ENCODE measurements around the gene HIPK1. TPM values are rescaled to one million over a fixed set of nuclear protein-coding genes. Genes with fewer than 3 reads are reported as not detected.
A peak's percentile ranks its signal among the peaks of the same experiment; 100 is the strongest.

The HIPK1 gene
- total and polyA plus RNA-seq, 2 of the 13 experiments (the other 11 are each of a cell fraction or from before 2014, with no cell fraction given), result 20.8 to 33.4 TPM

DNA sequence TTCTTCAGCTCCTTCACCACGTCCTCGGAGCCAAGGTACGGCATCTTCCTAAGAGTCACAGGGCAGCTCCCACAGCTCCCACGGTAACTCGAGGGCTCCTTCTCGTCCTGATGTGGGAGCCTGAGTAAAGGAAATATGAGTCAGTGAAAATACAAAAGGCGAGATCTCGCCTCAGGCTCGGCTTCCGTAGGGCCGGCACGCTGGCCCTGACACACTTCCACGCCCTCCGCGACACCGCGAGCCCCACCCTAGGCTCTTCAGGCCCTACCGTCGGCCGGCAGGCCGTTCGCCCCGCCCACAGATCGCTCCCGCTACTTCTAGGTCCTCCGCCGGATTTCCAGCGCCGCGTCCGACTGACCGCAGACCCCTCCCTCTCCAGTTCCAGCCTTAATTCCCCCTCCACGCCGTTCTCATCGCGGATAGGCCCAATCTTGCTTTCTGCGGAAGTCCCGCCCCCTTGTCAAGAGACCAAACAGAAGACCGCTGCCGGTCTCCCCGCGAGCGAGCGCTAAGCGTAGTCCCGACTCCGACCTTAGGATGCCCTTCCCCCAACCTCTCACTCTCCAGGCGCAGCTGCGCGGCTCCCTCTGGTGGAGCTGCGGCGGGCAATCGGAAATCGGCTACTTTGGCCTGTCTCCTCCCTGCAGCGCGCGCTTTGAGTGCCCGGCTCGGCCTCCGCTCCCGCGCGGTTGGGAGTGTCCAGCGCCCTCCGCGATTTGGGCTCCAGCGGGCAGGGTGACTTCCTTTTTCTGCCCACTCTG is 24.3 kb upstream of the HIPK1 start, which contains the start of the genes AP4B1 and DCLRE1B (continued):
- TF ChIP-seq PHF5A (CRISPR knock-in tag; IDR thresholded peaks at IDR 0.05; ENCODE audit: low read depth, unreplicated experiment) (peak; percentile 84), ZFP82 (CRISPR knock-in tag; IDR thresholded peaks at IDR 0.05; ENCODE audit: borderline replicate concordance) (no peak), GATAD1 (CRISPR knock-in tag; IDR thresholded peaks at IDR 0.05) (peak; percentile 88), MAFK (conservative IDR thresholded peaks at IDR 0.05 in 1 of 2, IDR thresholded peaks at IDR 0.05 in 1 of 2; ENCODE audit: low read length in 2 of 2) (no peak; a peak in 1 of 4 replicates), ZNF235 (CRISPR knock-in tag; IDR thresholded peaks at IDR 0.05; ENCODE audit: borderline replicate concordance) (0 out of 2 replicates have a peak, but pooled peaks have one; percentile 23), HNF4A (CRISPR knock-in tag; IDR thresholded peaks at IDR 0.05) (no peak; the same call in 1 of the 2 replicates), ZNF317 (CRISPR knock-in tag; IDR thresholded peaks at IDR 0.05) (peak; percentile 75; the same call in 1 of the 2 replicates), KLF15 (CRISPR knock-in tag; IDR thresholded peaks at IDR 0.05; ENCODE audit: borderline replicate concordance) (no peak; the same call in 1 of the 2 replicates), ZFP1 (CRISPR knock-in tag; IDR thresholded peaks at IDR 0.05) (no peak; the same call in 1 of the 2 replicates), HOXA7 (CRISPR knock-in tag; IDR thresholded peaks at IDR 0.05) (no peak), RBAK (CRISPR knock-in tag; IDR thresholded peaks at IDR 0.05) (no peak), BCL3 (CRISPR knock-in tag; IDR thresholded peaks at IDR 0.05) (peak; percentile 71; the same call in 1 of the 2 replicates), DR1 (CRISPR knock-in tag; IDR thresholded peaks at IDR 0.05) (peak; percentile 76; the same call in 1 of the 2 replicates), ISX (CRISPR knock-in tag; conservative IDR thresholded peaks at IDR 0.05) (0 out of 2 replicates have a peak, but pooled peaks have one; percentile 73), IRF2 (CRISPR knock-in tag; IDR thresholded peaks at IDR 0.05) (peak; percentile 96), XBP1 (CRISPR knock-in tag; IDR thresholded peaks at IDR 0.05) (no peak), SOX6 (IDR thresholded peaks at IDR 0.05) (no peak), SOX6 (CRISPR knock-in tag; IDR thresholded peaks at IDR 0.05) (peak; percentile 79), FOXM1 (CRISPR knock-in tag; IDR thresholded peaks at IDR 0.05) (no peak), MBD4 (IDR thresholded peaks at IDR 0.05; ENCODE audit: borderline replicate concordance, low read length) (no peak), ZNF260 (CRISPR knock-in tag; IDR thresholded peaks at IDR 0.05; ENCODE audit: borderline replicate concordance, low read depth) (no peak)
- TF ChIP-seq, protein P1, sequence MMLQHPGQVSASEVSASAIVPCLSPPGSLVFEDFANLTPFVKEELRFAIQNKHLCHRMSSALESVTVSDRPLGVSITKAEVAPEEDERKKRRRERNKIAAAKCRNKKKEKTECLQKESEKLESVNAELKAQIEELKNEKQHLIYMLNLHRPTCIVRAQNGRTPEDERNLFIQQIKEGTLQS (CRISPR knock-in tag; IDR thresholded peaks at IDR 0.05), result peak; percentile 54
- TF ChIP-seq, protein P2, sequence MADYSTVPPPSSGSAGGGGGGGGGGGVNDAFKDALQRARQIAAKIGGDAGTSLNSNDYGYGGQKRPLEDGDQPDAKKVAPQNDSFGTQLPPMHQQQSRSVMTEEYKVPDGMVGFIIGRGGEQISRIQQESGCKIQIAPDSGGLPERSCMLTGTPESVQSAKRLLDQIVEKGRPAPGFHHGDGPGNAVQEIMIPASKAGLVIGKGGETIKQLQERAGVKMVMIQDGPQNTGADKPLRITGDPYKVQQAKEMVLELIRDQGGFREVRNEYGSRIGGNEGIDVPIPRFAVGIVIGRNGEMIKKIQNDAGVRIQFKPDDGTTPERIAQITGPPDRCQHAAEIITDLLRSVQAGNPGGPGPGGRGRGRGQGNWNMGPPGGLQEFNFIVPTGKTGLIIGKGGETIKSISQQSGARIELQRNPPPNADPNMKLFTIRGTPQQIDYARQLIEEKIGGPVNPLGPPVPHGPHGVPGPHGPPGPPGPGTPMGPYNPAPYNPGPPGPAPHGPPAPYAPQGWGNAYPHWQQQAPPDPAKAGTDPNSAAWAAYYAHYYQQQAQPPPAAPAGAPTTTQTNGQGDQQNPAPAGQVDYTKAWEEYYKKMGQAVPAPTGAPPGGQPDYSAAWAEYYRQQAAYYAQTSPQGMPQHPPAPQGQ (CRISPR knock-in tag; IDR thresholded peaks at IDR 0.05; ENCODE audit: borderline replicate concordance), result no peak
- TF ChIP-seq, protein P3, sequence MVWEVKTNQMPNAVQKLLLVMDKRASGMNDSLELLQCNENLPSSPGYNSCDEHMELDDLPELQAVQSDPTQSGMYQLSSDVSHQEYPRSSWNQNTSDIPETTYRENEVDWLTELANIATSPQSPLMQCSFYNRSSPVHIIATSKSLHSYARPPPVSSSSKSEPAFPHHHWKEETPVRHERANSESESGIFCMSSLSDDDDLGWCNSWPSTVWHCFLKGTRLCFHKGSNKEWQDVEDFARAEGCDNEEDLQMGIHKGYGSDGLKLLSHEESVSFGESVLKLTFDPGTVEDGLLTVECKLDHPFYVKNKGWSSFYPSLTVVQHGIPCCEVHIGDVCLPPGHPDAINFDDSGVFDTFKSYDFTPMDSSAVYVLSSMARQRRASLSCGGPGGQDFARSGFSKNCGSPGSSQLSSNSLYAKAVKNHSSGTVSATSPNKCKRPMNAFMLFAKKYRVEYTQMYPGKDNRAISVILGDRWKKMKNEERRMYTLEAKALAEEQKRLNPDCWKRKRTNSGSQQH (CRISPR knock-in tag; IDR thresholded peaks at IDR 0.05; ENCODE audit: low read depth), result peak; percentile 80
- TF ChIP-seq, protein P4, sequence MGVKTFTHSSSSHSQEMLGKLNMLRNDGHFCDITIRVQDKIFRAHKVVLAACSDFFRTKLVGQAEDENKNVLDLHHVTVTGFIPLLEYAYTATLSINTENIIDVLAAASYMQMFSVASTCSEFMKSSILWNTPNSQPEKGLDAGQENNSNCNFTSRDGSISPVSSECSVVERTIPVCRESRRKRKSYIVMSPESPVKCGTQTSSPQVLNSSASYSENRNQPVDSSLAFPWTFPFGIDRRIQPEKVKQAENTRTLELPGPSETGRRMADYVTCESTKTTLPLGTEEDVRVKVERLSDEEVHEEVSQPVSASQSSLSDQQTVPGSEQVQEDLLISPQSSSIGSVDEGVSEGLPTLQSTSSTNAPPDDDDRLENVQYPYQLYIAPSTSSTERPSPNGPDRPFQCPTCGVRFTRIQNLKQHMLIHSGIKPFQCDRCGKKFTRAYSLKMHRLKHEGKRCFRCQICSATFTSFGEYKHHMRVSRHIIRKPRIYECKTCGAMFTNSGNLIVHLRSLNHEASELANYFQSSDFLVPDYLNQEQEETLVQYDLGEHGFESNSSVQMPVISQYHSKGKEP (CRISPR knock-in tag; IDR thresholded peaks at IDR 0.05), result no peak
